ENCODE data around the gene OR5T1.

DNA sequence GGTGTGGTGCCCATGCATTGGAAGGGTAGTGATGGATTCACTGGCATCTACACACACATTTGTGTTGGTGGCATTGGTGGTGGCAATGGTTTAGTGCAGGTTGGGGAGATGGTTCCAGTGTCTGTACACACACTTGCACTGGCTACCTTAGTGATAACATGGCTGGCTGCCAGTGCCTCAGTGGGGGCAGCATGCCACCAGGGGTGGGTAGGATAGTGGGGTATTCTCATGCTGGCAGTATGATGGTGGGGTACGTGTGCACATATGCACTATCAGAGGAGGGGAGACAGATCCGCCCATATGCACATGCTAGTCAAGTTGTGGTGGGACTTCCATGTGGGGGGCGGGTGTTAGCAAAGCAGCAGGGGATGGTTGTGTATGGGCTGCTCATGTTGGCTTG, 33.9 kb downstream of the OR5T1 start:
- TF ChIP-seq, protein P1, sequence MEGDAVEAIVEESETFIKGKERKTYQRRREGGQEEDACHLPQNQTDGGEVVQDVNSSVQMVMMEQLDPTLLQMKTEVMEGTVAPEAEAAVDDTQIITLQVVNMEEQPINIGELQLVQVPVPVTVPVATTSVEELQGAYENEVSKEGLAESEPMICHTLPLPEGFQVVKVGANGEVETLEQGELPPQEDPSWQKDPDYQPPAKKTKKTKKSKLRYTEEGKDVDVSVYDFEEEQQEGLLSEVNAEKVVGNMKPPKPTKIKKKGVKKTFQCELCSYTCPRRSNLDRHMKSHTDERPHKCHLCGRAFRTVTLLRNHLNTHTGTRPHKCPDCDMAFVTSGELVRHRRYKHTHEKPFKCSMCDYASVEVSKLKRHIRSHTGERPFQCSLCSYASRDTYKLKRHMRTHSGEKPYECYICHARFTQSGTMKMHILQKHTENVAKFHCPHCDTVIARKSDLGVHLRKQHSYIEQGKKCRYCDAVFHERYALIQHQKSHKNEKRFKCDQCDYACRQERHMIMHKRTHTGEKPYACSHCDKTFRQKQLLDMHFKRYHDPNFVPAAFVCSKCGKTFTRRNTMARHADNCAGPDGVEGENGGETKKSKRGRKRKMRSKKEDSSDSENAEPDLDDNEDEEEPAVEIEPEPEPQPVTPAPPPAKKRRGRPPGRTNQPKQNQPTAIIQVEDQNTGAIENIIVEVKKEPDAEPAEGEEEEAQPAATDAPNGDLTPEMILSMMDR (conservative IDR thresholded peaks at IDR 0.05 in 1 of 2, IDR thresholded peaks at IDR 0.05 in 1 of 2; ENCODE audit: extremely low read depth in 1 of 2, insufficient read depth in 1 of 2, low read depth in 1 of 2, low read length in 2 of 2) = no peak
- TF ChIP-seq EZH2 (IDR thresholded peaks at IDR 0.05; ENCODE audit: borderline replicate concordance, low read length) = no peak

All from mammary epithelial cell (primary cell).